HK-2 (cell line): ENCODE results near the gene FUS.
"Not testable (repeated sequence)": the region's sequence is repeated elsewhere in the genome, so short reads cannot be mapped to it uniquely, and the experiment has no call there.

Experiments
- DNase-seq: peaks from one replicate; pipeline ENCODE4 v3.0.0-alpha.2; 2018; ENCODE audit not compliant: unreplicated experiment

Gene FUS

GRCh38 chr16:31143694-31144148, 36.2 kb upstream of the FUS start:
- DNase-seq, result no peak

DNA sequence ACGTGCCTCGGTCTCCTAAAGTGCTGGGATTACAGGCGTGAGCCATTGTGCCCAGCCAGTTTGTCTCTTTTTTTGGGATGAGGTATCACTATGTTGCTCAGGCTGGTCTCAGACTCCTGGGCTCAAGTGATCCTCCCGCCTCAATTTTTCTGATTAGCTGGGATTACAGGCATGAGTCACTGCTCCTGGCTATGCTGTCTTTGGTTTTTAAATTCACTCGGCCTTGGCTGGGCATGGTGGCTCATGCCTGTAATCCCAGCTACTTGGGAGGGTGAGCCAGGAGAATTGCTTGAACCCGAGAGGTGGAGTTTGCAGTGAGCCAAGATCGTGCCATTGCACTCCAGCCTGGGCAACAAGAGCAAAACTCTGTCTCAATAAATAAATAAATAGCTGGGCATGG, 35.5 kb upstream of the FUS start:
- not testable (repeated sequence) for DNase-seq

GRCh38 chr16:31145398-31145990, 34.4 kb upstream of the FUS start:
- no peak for DNase-seq

- DNase-seq, result no peak
Measured at GRCh38 chr16:31147574-31147973, 32.4 kb upstream of the FUS start.

- DNase-seq, result no peak
Measured at GRCh38 chr16:31148281-31148728, 31.6 kb upstream of the FUS start.

DNA sequence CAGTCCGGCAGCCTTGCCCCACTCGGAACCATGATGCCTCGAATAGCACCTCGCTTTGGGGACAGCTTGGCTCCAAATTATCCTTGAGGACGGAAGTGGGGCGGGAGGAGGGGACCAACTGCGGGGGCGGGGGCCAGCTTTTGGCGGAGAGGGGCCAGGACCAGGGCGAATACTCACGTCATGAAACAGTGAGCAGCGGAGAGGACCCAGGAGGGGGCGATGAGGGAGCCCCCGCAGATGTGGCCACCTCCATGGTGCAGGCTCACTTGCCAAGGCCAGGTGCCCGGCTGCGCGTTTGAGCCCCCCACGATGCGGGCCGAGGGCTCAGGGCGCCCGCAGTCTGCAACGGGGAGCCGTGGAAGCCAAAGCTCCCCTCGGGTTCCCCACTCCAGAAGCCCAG, 31.0 kb upstream of the FUS start:
- no peak for DNase-seq

GRCh38 chr16:31149332-31149731, 30.6 kb upstream of the FUS start:
- no peak for DNase-seq

- no peak for DNase-seq
Measured at GRCh38 chr16:31149894-31150890, 29.7 kb upstream of the FUS start, which contains the start of gene PRSS36. PRSS36 (minus strand) TSS chr16:31150066; CDS start chr16:31150035, 31 bp downstream.

- not testable (repeated sequence) for DNase-seq
Measured at GRCh38 chr16:31150976-31151375, 29.0 kb upstream of the FUS start.

GRCh38 chr16:31157136-31157535, 22.8 kb upstream of the FUS start:
- no peak for DNase-seq

- no peak for DNase-seq
Measured at GRCh38 chr16:31167315-31167714, 12.6 kb upstream of the FUS start.

DNA sequence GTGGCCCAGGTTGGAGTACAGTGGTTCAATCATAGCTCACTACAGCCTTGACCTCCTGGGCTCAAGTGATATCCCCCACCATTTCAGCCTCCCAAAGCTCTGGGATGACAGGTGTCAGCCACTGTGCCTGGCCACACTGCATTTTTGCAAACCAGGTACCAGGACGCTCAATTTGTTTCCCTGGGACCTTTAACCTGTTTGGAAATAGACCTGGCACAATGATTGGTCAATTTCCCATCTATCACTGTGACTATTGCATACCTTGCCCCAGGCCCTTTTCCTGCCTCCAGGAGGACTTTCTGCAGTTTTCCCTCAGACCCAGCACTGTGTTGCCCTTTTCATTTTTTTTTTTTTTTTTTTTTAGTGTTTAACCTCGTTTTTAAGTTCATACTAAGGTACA, 11.1 kb upstream of the FUS start:
- DNase-seq, result no peak

DNA sequence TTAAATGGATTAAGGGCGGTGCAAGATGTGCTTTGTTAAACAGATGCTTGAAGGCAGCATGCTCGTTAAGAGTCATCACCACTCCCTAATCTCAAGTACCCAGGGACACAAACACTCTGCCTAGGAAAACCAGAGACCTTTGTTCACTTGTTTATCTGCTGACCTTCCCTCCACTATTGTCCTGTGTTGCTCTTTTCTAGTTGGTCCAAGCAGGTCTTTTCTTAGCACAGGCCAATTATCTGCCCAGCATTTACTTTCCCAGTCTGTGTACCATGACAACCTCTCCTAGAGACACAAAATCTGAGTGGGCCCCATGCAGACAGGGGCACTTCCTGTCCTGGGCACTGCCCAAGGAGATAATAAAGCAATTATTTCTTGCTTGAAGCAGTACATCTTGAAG, 9.9 kb upstream of the FUS start:
- DNase-seq, result not testable (repeated sequence)

GRCh38 chr16:31177136-31177535, 2.8 kb upstream of the FUS start:
- peak; percentile 92 for DNase-seq

- DNase-seq, result no peak
Measured at GRCh38 chr16:31179219-31179746, 656 bp upstream of the FUS start.

DNA sequence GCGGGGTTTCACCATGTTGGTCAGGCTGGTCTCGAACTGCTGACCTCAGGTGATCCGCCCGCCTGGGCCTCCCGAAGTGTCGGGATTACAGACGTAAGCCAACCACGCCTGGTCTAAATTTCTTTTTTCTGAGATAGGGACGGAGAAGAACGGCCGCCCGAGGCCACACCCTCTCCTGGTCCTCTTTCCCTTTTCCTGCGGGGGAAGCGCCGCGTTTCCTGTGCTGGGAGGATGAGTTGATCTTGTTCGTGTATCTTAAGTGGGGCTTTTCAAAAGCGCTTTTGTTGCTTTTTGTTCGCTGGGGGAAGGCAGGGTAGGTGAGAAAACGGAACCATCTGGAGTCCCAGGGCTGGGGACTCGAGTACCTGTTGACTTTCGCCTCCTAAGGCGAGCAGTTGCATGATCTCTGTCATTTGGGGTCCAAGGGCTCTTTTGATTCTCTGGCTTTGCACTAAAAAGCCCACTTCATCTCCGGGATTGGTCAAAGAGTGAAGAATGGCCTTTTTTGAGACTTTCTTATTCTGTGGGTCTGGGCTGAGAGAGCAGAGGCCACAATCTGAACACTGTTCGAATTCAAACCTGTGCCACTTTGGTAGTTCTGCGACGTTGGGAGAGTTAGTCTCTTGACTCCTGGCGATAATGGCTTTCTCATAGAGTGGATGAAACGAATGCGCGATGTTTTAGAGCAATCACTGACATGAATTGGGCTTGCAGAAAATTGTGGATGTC, 1.3 kb downstream of the FUS start:
- DNase-seq, result peak; percentile 63

- no peak for DNase-seq
Measured at GRCh38 chr16:31182391-31182790, 2.5 kb downstream of the FUS start.

DNA sequence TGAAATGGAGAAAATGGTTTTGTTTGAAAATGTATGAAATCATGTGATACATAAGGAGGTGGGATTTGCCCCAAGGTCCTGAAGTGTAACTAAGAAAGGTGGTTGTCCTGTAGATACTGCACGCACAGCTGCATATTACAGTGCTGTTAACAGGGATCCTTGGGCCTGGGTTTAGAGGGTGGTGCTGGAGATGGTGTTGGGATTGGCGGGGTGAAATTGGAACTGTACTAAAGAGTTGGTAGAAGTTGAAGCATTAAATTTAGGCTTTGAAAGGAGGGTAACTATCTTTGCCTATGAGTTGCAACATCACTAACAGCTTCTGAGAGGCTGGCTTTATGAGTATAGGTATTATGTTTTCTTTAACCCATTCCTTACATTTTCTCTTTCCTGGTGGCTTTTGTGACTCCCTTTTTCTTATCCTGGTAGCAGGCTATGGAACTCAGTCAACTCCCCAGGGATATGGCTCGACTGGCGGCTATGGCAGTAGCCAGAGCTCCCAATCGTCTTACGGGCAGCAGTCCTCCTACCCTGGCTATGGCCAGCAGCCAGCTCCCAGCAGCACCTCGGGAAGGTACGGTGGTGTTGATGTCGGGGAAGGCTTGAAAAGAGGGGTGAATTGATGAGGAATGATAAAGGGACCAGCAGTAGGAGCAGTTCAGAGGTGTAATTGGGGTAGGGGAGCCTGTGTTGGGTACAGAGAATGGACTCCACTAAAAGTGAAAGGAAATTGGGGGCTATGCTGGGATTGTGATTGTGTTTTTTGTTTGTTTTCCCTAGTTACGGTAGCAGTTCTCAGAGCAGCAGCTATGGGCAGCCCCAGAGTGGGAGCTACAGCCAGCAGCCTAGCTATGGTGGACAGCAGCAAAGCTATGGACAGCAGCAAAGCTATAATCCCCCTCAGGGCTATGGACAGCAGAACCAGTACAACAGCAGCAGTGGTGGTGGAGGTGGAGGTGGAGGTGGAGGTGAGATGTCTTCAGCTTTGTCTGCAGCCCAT, 3.8 kb downstream of the FUS start:
- no peak for DNase-seq

DNA sequence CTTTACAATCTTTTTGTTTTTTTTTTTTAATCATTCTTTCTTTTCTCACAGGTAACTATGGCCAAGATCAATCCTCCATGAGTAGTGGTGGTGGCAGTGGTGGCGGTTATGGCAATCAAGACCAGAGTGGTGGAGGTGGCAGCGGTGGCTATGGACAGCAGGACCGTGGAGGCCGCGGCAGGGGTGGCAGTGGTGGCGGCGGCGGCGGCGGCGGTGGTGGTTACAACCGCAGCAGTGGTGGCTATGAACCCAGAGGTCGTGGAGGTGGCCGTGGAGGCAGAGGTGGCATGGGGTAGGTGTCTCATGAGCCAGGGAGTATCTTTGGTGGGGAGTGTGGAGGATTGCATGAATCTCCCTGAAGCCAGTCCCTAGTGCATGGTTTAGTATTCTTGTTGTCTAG, 4.9 kb downstream of the FUS start:
- no peak for DNase-seq

DNA sequence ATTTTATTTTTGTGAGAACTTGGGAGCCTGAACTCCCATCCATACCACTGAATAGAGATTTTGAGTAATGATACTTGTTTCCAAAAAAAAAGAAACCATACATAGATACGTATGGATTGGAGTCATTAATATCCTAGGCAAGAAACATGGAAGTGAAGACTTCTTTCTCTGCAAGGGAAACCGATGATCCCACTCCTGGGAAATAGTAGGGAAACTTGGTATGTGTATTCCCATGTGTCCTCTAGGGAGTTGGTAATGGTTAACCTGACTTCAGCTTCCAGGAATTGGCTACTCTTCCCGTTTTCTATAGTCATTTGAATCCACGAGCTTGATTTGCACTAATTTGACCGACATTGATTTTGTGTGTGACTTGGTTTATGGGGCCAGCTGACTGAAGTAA, 5.4 kb downstream of the FUS start:
- no peak for DNase-seq

GRCh38 chr16:31186176-31186575, 6.2 kb downstream of the FUS start:
- DNase-seq, result no peak
